Naive thymus-derived CD4-positive, alpha-beta T cell (primary cell): ENCODE measurements around the gene SPATA31D4. TPM values are rescaled to one million over a fixed set of nuclear protein-coding genes. Genes with fewer than 3 reads are reported as not detected.

Experiments used
- ATAC-seq: fragments of 150-1000 bp; cut with Tn5 transposase; 2 replicates; pipeline ENCODE4 v1.10.0; 2021; ENCODE audit warnings: mild to moderate bottlenecking, moderate library complexity
- CTCF ChIA-PET: fragments of 350-600 bp; sonication (Branson Sonifier 250); formaldehyde crosslinking; loops from one replicate; lab custom pipeline; 2021; ENCODE audit warnings: antibody characterized with exemption; lab: Charles Lee
- POLR2A ChIA-PET: fragments of 350-600 bp; sonication (Branson Sonifier 250); formaldehyde crosslinking; loops from one replicate; lab custom pipeline; 2021; ENCODE audit warnings: antibody characterized with exemption, inconsistent platforms; lab: Charles Lee
- DNase-seq, 9 donors: peaks; one replicate each; pipeline versions ENCODE4 v3.0.0 to v3.0.0-alpha.2; 2020 to 2022; ENCODE audit warnings: mixed read lengths in 1 of 9
- H3K27ac ChIP-seq: one replicate; pipeline ENCODE4 v1.7.0; 2013; ENCODE audit warnings: mild to moderate bottlenecking, low read depth, low read length, moderate library complexity
- H3K27me3 ChIP-seq, 2 donors: one replicate each; pipeline ENCODE4 v1.7.0; 2013; ENCODE audit warnings: low read length in 2 of 2, mild to moderate bottlenecking in 2 of 2, moderate library complexity in 2 of 2; ENCODE audit not compliant: control insufficient read depth in 2 of 2, insufficient read depth in 2 of 2
- H3K36me3 ChIP-seq, 3 experiments: 1 replicate in 2 of 3; 2 replicates in 1 of 3; pipeline ENCODE4 v1.7.0; 2013; ENCODE audit warnings: low read length in 3 of 3, mild to moderate bottlenecking in 3 of 3, moderate library complexity in 1 of 3; ENCODE audit not compliant: insufficient read depth in 3 of 3, control insufficient read depth in 2 of 3
- H3K4me1 ChIP-seq, 2 donors: one replicate each; pipeline ENCODE4 v1.7.0; 2013; ENCODE audit warnings: low read length in 2 of 2, mild to moderate bottlenecking in 2 of 2, moderate library complexity in 1 of 2; ENCODE audit not compliant: control insufficient read depth in 2 of 2, insufficient read depth in 2 of 2
- H3K4me3 ChIP-seq: 2 replicates; pipeline ENCODE4 v1.7.0; 2013; ENCODE audit warnings: mild to moderate bottlenecking, low read length
- H3K9me3 ChIP-seq, 3 experiments: 1 replicate in 2 of 3; 2 replicates in 1 of 3; pipeline ENCODE4 v1.7.0; 2013; ENCODE audit warnings: low read length in 3 of 3; ENCODE audit not compliant: control insufficient read depth in 2 of 3
- H3K27ac Mint-ChIP-seq, 9 donors: one replicate each; pipeline ENCODE4 v1.8.0; 2020 to 2022; ENCODE audit warnings: mixed read lengths in 9 of 9, mild to moderate bottlenecking in 8 of 9, moderate library complexity in 5 of 9, inconsistent platforms in 2 of 9
- H3K27me3 Mint-ChIP-seq, 5 donors: one replicate each; pipeline ENCODE4 v1.8.0; 2021 to 2022; ENCODE audit warnings: mixed read lengths in 5 of 5, mild to moderate bottlenecking in 1 of 5
- H3K36me3 Mint-ChIP-seq, 5 donors: one replicate each; pipeline ENCODE4 v1.8.0; 2020 to 2022; ENCODE audit warnings: mixed read lengths in 5 of 5, mild to moderate bottlenecking in 3 of 5, inconsistent platforms in 1 of 5
- H3K4me1 Mint-ChIP-seq, 7 donors: one replicate each; pipeline ENCODE4 v1.8.0; 2020 to 2022; ENCODE audit warnings: mixed read lengths in 7 of 7, mild to moderate bottlenecking in 3 of 7, inconsistent platforms in 1 of 7
- H3K4me3 Mint-ChIP-seq, 10 donors: one replicate each; pipeline ENCODE4 v1.8.0; 2020 to 2022; ENCODE audit warnings: mild to moderate bottlenecking in 10 of 10, mixed read lengths in 10 of 10, moderate library complexity in 6 of 10, inconsistent platforms in 2 of 10
- H3K9me3 Mint-ChIP-seq, 11 donors: one replicate each; pipeline ENCODE4 v1.8.0; 2020 to 2022; ENCODE audit warnings: mixed read lengths in 11 of 11, mild to moderate bottlenecking in 4 of 11, inconsistent platforms in 1 of 11, moderate library complexity in 1 of 11
- intact Hi-C, 2 donors: fragments of 100-400 bp; cut with micrococcal nuclease; formaldehyde crosslinking; loops; one replicate each; pipeline ENCODE4 v1.15.1; 2023
- polyA plus RNA-seq, 2 donors: library from polyadenylated mRNA; unstranded; fragments of 300-500 nt; fragmentation: Illumina TruSeq; gene quantifications; one replicate each; pipeline ENCODE4 v1.2.3, GENCODE V29; 2021
- total RNA-seq, 6 experiments: library from RNA in 5 of 6; stranded (reverse) in 5 of 6; gene quantifications; 1 replicate in 5 of 6; 2 replicates in 1 of 6; pipeline ENCODE4 v1.2.3 and lab custom pipeline; 2021 to 2026

SPATA31D4 gene
- total and polyA plus RNA-seq, 7 experiments from 2014 or later: not detected

DNA sequence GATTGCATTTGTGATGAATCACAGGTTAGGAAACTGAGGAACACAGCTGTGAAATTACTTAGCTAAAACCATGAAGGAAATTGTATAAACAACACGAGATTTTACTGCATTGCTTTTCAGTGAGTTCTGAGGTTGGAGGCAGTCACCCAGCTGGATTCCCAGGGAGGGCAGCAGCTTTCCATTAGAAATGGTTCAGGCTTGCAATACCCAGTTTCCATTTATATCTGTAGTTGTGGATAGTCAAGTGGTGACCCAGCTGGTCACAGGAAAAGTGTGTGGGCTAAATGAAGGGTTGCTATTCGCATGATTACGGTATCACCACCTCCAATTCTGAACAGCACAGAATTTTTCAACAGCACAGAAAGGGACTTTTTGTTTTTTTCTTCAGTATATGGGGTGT is 34.3 kb upstream of the SPATA31D4 start:
- no peak overlapping the region for H3K27ac ChIP-seq
- Mint-ChIP-seq H3K4me1 (no peaks in the 10 kb centered on the region), H3K27me3 (peaks cover 0 to 5% (median 0%) of the 10 kb centered on the region in 5 donors), H3K4me3 (no peak overlapping the region), H3K9me3 (peaks cover 0 to 4% (median 0%) of the 10 kb centered on the region in 11 donors), H3K36me3 (no peaks in the 10 kb centered on the region), H3K27ac (no peak overlapping the region)
- DNase-seq (no peak), ATAC-seq (no peak)
- CTCF ChIA-PET: no interaction called here
- no peaks in the 10 kb centered on the region for H3K9me3 ChIP-seq
- no peak overlapping the region for H3K4me3 ChIP-seq
- no peaks in the 10 kb centered on the region for H3K4me1 ChIP-seq
- H3K36me3 ChIP-seq: no peaks in the 10 kb centered on the region
- no peaks in the 10 kb centered on the region for H3K27me3 ChIP-seq
- intact Hi-C loops: no loop called here
- POLR2A ChIA-PET: no interaction called here

DNA sequence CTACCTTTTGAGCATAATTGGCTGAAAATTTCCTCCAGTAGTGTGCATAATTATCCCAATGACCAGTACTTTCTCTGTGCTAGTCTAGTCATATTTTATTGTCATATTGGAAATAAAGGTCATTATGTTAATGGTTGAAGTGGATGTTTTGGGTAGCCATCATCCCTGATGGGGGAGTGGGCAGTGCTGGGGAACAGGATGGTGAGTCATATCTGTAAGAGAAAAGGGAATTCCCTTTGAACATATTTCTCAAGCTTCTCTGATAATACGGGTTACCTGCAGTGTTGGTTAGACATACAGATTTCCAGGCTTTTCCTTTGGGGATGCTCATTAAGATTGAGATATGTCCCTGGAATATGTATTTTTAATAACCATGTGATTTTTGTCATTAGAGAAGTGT is 33.3 kb upstream of the SPATA31D4 start:
- ChIA-PET POLR2A (no interaction called here), CTCF (no interaction called here)
- no peak for ATAC-seq
- H3K27me3 ChIP-seq: no peaks in the 10 kb centered on the region
- Mint-ChIP-seq H3K4me1 (no peaks in the 10 kb centered on the region), H3K27ac (no peak overlapping the region), H3K27me3 (peaks cover 0 to 5% (median 0%) of the 10 kb centered on the region in 5 donors), H3K4me3 (no peak overlapping the region), H3K9me3 (peaks cover 0 to 4% (median 0%) of the 10 kb centered on the region in 11 donors), H3K36me3 (no peaks in the 10 kb centered on the region)
- H3K4me3 ChIP-seq: no peak overlapping the region
- H3K36me3 ChIP-seq: no peaks in the 10 kb centered on the region
- intact Hi-C loops: no loop called here
- no peak for DNase-seq
- H3K27ac ChIP-seq: no peak overlapping the region
- H3K9me3 ChIP-seq: no peaks in the 10 kb centered on the region
- no peaks in the 10 kb centered on the region for H3K4me1 ChIP-seq

DNA sequence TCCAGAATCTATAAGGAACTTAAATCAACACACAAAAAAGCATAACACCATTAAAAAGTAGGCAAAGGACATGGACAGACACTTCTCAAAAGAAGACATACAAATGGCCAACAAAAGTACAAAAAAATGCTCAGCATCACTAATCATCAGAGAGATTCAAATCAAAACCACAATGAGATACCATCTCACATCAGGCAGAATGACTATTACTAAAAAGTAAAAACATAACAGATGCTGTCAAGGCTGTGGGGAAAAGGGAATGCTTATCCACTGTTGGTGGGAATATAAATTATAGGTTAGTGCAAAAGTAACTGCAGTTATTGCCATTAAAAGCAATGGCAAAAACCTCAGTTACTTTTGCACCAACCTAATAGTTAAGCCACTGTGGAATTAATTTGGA is 32.2 kb upstream of the SPATA31D4 start:
- H3K4me3 ChIP-seq: no peak overlapping the region
- ATAC-seq (no peak), DNase-seq (no peak)
- intact Hi-C loops: no loop called here
- no peaks in the 10 kb centered on the region for H3K9me3 ChIP-seq
- H3K27ac Mint-ChIP-seq: no peak overlapping the region
- H3K36me3 ChIP-seq: no peaks in the 10 kb centered on the region
- H3K9me3 Mint-ChIP-seq: peaks cover 0 to 4% (median 0%) of the 10 kb centered on the region in 11 donors
- no peak overlapping the region for H3K27ac ChIP-seq
- H3K4me1 ChIP-seq: no peaks in the 10 kb centered on the region
- ChIA-PET CTCF (no interaction called here), POLR2A (no interaction called here)
- no peaks in the 10 kb centered on the region for H3K4me1 Mint-ChIP-seq
- no peaks in the 10 kb centered on the region for H3K36me3 Mint-ChIP-seq
- H3K27me3 Mint-ChIP-seq: no peaks in the 10 kb centered on the region
- H3K27me3 ChIP-seq: no peaks in the 10 kb centered on the region
- H3K4me3 Mint-ChIP-seq: no peak overlapping the region

DNA sequence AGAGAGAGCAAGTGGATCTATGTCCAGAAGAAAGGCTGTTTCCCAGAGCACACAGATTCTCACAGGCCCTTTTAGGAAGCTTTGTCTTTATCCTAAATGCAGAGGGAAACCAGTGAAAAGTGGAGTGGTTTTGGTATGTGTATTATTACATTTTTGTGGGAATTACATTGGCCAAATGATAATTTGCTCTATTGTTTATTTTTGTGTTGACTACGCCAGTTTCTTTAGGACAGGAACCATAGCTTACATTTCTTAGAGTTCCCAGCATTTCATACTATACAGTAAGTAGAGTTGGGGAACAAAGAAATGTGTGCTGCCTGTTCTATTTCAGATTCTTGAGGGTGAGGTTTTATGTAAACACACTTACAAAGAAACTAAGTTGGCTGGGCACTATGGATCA is 29.4 kb upstream of the SPATA31D4 start:
- no peaks in the 10 kb centered on the region for H3K4me1 ChIP-seq
- no peaks in the 10 kb centered on the region for H3K9me3 ChIP-seq
- no peak overlapping the region for H3K27ac ChIP-seq
- no peaks in the 10 kb centered on the region for H3K36me3 Mint-ChIP-seq
- H3K27ac Mint-ChIP-seq: no peak overlapping the region
- ChIA-PET CTCF (no interaction called here), POLR2A (no interaction called here)
- no peaks in the 10 kb centered on the region for H3K27me3 ChIP-seq
- H3K4me3 Mint-ChIP-seq: no peak overlapping the region
- intact Hi-C loops: no loop called here
- H3K36me3 ChIP-seq: no peaks in the 10 kb centered on the region
- no peaks in the 10 kb centered on the region for H3K27me3 Mint-ChIP-seq
- DNase-seq (no peak), ATAC-seq (no peak)
- H3K9me3 Mint-ChIP-seq: peaks cover 0 to 4% (median 0%) of the 10 kb centered on the region in 11 donors
- H3K4me1 Mint-ChIP-seq: no peaks in the 10 kb centered on the region
- no peak overlapping the region for H3K4me3 ChIP-seq

DNA sequence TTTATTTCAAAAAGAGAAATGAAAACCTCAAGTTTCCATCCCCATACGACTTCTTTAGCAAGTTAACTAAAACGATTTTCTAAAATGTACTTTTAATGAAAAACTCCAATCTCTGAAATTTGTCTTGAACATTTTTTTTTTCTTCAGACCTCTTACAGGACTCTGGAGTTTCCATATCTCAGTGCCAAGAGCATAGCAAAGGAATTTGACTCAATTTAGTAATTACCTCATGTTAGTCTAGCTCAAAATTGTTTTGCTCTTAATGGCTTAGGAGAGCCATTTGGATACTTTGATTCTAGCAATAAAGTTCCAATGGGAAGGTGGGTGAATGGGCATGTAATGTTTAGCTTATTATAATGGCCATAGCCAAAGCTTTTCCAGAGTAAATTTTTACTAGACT is 26.0 kb upstream of the SPATA31D4 start:
- Mint-ChIP-seq H3K4me3 (no peak overlapping the region), H3K27ac (no peak overlapping the region), H3K9me3 (peaks cover 0 to 3% (median 0%) of the 10 kb centered on the region in 11 donors), H3K27me3 (no peaks in the 10 kb centered on the region), H3K4me1 (no peaks in the 10 kb centered on the region), H3K36me3 (no peaks in the 10 kb centered on the region)
- H3K27ac ChIP-seq: no peak overlapping the region
- POLR2A ChIA-PET: no interaction called here
- H3K27me3 ChIP-seq: no peaks in the 10 kb centered on the region
- intact Hi-C loops: no loop called here
- H3K4me1 ChIP-seq: no peaks in the 10 kb centered on the region
- no peaks in the 10 kb centered on the region for H3K9me3 ChIP-seq
- DNase-seq (no peak), ATAC-seq (no peak)
- CTCF ChIA-PET: no interaction called here
- H3K4me3 ChIP-seq: no peak overlapping the region
- no peaks in the 10 kb centered on the region for H3K36me3 ChIP-seq

DNA sequence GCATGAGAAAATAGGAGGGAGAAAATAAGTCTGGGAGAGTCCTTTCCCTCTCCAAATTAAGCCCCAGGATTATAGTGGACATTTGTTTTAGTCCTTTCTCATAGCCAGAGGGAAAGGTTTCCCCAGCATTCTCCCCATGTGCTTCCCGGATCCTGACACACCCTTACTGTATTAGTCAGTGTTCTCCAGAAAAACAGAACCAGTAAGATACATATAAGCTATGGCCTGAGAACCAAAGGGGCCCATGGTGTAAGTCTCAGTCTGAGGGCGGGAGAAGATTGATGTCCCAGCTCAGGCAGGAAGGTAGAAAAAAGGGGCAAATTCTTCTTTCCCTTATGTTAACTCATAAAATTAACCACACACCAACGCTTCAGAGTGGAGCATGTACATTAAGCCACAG is 25.6 kb upstream of the SPATA31D4 start:
- Histone ChIP-seq H3K27me3 (no peaks in the 10 kb centered on the region), H3K9me3 (no peaks in the 10 kb centered on the region), H3K4me1 (no peaks in the 10 kb centered on the region), H3K4me3 (no peak overlapping the region), H3K36me3 (no peaks in the 10 kb centered on the region), H3K27ac (no peak overlapping the region)
- DNase-seq: no peak
- Mint-ChIP-seq H3K4me1 (no peaks in the 10 kb centered on the region), H3K27me3 (no peaks in the 10 kb centered on the region), H3K36me3 (no peaks in the 10 kb centered on the region), H3K4me3 (no peak overlapping the region), H3K27ac (no peak overlapping the region), H3K9me3 (peaks cover 0 to 3% (median 0%) of the 10 kb centered on the region in 11 donors)
- CTCF ChIA-PET: no interaction called here
- no peak for ATAC-seq
- intact Hi-C loops: no loop called here
- POLR2A ChIA-PET: no interaction called here

DNA sequence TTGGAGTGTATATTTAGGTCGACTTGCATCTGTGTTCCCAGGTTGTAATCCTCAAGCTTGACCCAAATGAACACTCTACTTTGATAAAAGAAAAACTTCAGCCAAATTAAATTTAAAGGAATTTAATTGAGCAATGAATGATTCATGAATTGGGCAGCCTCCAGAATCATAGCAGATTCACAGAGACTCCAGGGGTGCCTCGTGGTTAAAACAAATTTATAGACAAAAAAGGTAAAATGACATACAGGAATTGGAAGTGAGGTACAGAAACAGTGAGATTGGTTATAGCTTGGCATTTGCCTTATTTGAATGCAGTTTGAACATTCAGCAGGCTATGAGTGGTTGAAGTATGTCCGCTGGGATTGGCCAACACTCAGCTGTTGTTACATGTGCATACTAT is 21.6 kb upstream of the SPATA31D4 start:
- no peaks in the 10 kb centered on the region for H3K36me3 Mint-ChIP-seq
- CTCF ChIA-PET: no interaction called here
- H3K4me3 Mint-ChIP-seq: no peak overlapping the region
- DNase-seq (no peak), ATAC-seq (no peak)
- no peaks in the 10 kb centered on the region for H3K27me3 ChIP-seq
- H3K27ac ChIP-seq: no peak overlapping the region
- intact Hi-C loops: no loop called here
- H3K27me3 Mint-ChIP-seq: no peaks in the 10 kb centered on the region
- peaks cover 0 to 2% (median 0%) of the 10 kb centered on the region in 11 donors for H3K9me3 Mint-ChIP-seq
- no peaks in the 10 kb centered on the region for H3K4me1 Mint-ChIP-seq
- H3K9me3 ChIP-seq: no peaks in the 10 kb centered on the region
- no peaks in the 10 kb centered on the region for H3K4me1 ChIP-seq
- POLR2A ChIA-PET: no interaction called here
- H3K27ac Mint-ChIP-seq: no peak overlapping the region
- H3K36me3 ChIP-seq: no peaks in the 10 kb centered on the region
- H3K4me3 ChIP-seq: no peak overlapping the region
